HG03196 (cell line): ENCODE results near the gene METTL25B.
A peak's percentile ranks its signal among the peaks of the same experiment; 100 is the strongest.

ENCODE experiments used
- ATAC-seq: cut with Tn5 transposase; IDR thresholded peaks from one replicate; pipeline ENCODE4 v1.9.1; 2021; ENCODE audit not compliant: unreplicated experiment

METTL25B gene

GRCh38 chr1:156725683-156726280 is 2.5 kb upstream of the METTL25B start:
- ATAC-seq, result peak; percentile 47

- no peak for ATAC-seq
Observed at GRCh38 chr1:156726549-156727226, 1.6 kb upstream of the METTL25B start.

- ATAC-seq, result no peak
Observed at GRCh38 chr1:156727492-156727891, 777 bp upstream of the METTL25B start.

GRCh38 chr1:156728599-156729462 is 562 bp downstream of the METTL25B start, which contains the start of gene ISG20L2:
Gene ISG20L2 (minus strand): TSS chr1:156728766. CDS start chr1:156727652, 1,114 bp downstream.
- ATAC-seq, result peak; percentile 81

- no peak for ATAC-seq
Observed at GRCh38 chr1:156733989-156734584, 5.8 kb downstream of the METTL25B start.

GRCh38 chr1:156738407-156738806 is 10.1 kb downstream of the METTL25B start:
- no peak for ATAC-seq

- ATAC-seq, result no peak
Observed at GRCh38 chr1:156738916-156739315, 10.6 kb downstream of the METTL25B start.

- peak; percentile 2 for ATAC-seq
Observed at GRCh38 chr1:156740237-156740740, 12.0 kb downstream of the METTL25B start.

GRCh38 chr1:156740741-156741480 is 12.6 kb downstream of the METTL25B start, which contains the start of gene MRPL24:
Gene MRPL24 (minus strand): TSS chr1:156741088. CDS start chr1:156738704, 2,384 bp downstream.
- peak; percentile 81 for ATAC-seq

- no peak for ATAC-seq
Observed at GRCh38 chr1:156741481-156741983, 13.3 kb downstream of the METTL25B start.

- ATAC-seq, result no peak
Observed at GRCh38 chr1:156742017-156742416, 13.7 kb downstream of the METTL25B start.

- no peak for ATAC-seq
Observed at GRCh38 chr1:156742801-156743200, 14.5 kb downstream of the METTL25B start.

- no peak for ATAC-seq
Observed at GRCh38 chr1:156743367-156744302, 15.4 kb downstream of the METTL25B start.

- ATAC-seq, result no peak
Observed at GRCh38 chr1:156744344-156744743, 16.1 kb downstream of the METTL25B start.

GRCh38 chr1:156744786-156745419 is 16.6 kb downstream of the METTL25B start:
- no peak for ATAC-seq

GRCh38 chr1:156745881-156746280 is 17.6 kb downstream of the METTL25B start:
- no peak for ATAC-seq

GRCh38 chr1:156746406-156746727 is 18.1 kb downstream of the METTL25B start:
- ATAC-seq, result no peak

GRCh38 chr1:156746728-156747631 is 18.7 kb downstream of the METTL25B start:
- no peak for ATAC-seq
